AG09319 (cell line): ENCODE measurements around the gene GABRB1.

Experiments
- DNase-seq: peaks from one replicate; pipeline ENCODE4 v3.0.0-alpha.2; 2010; ENCODE audit warnings: low read depth; ENCODE audit errors: extremely low read depth
- CTCF ChIP-seq: IDR thresholded peaks from 2 replicates; pipeline ENCODE4 v1.5.1; 2011; ENCODE audit warnings: low read depth, mild to moderate bottlenecking, inconsistent platforms, low read length, moderate library complexity

GABRB1 gene

GRCh38 chr4:47075919-47076318, 44.6 kb downstream of the GABRB1 start:
- TF ChIP-seq CTCF, result no peak
- no peak for DNase-seq

DNA sequence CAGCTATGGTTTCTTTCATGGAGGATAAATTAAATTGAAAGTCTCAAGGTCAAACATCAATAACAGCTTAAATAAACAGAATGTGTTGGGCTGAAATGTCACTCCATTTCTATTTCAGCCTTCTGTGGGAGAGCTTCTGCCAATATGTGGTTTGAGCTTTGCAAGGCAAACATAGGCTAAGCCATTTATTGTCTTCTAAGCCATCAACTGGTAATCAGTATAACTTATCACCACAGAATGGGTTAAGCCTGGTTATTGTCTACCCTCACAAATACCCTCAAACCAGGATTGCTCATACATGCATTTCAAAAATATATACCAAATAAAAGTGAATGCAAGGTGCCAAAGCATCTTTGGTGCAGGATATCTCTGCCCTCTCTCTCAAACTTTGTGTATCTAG, 52.7 kb downstream of the GABRB1 start:
- no peak for DNase-seq
- TF ChIP-seq CTCF, result no peak

DNA sequence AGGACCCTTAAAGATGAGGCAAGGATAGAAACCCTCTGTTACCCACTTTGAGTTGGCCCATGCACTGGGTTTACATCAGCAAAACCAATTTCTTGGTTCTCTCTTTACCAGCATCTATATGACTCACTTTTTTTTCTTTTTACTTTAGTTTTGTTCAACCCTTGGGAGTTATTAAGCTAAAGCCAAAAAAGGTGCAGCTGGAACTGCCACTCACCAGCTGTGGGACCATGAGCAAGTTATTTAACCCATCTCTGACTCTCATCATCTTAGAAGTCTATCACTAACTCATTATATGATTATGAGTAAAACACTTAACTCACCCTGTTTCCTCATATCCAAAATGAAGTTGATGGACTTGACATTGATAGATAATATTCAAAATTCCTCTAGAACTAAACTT, 53.4 kb downstream of the GABRB1 start:
- TF ChIP-seq CTCF, result no peak
- no peak for DNase-seq

DNA sequence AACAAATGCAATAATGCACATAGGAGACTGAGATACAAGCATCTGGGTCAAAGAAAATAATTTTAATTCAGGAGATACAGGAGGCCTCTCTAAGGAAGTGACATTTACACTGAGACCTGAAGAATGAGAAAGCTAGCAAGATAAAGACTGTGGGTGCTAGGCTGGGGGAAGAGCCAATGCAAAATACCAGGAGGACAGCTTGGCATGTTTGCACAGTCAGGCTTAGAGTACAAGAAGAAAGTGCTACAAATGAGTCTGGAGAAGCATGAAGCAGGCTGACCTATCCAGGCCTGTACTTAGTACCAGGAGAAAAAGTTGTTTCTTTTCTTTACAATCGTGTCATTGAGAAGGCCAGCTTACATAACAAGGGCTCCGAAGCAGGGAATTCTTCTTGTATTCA, 56.9 kb downstream of the GABRB1 start:
- DNase-seq, result no peak
- TF ChIP-seq CTCF, result no peak

DNA sequence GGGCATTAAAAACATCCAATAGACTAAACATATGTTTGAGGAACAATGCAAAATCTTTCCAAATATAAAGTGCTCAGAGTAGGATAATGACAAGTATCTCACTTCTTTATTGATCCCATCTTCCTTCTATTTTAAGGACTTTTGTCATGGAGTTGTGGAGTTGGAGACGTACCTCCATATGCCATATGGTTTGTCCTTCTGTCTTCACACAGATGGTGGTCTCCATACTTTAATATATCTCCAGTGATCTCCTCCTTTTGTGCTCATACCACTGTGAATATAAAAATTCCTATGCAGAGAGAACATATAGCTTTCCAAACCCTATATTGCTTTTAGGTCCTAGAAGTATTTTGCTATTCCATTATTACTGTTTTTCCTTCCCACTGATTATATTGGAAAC, 64.5 kb downstream of the GABRB1 start:
- no peak for DNase-seq
- TF ChIP-seq CTCF, result no peak

DNA sequence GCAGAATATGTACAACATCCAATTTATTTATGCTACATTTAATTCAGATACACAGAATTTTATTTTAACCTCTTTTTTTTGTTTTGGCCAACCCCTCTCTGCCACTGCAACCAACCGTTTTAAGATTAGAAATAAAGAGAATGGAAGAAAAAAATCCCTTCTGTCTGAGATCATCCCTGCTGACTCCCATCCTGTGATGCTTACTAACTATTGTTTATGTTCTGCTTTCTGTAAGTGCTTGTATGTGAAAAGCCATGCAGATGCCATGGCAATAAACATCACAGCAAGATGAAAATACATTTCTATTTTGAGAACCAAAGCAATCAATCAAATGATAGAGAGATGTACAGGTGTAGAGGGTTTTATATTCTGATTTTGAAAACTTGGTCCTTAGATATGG, 70.1 kb downstream of the GABRB1 start:
- DNase-seq, result no peak

GRCh38 chr4:47104986-47105385, 73.6 kb downstream of the GABRB1 start:
- DNase-seq, result no peak

More for the DNA sequence above, 70.1 kb downstream of the GABRB1 start:
- no peak for TF ChIP-seq CTCF

More at GRCh38 chr4:47104986-47105385, 73.6 kb downstream of the GABRB1 start:
- no peak for TF ChIP-seq CTCF
